ENCODE measurements around the gene NAALADL2.

Gene NAALADL2

DNA sequence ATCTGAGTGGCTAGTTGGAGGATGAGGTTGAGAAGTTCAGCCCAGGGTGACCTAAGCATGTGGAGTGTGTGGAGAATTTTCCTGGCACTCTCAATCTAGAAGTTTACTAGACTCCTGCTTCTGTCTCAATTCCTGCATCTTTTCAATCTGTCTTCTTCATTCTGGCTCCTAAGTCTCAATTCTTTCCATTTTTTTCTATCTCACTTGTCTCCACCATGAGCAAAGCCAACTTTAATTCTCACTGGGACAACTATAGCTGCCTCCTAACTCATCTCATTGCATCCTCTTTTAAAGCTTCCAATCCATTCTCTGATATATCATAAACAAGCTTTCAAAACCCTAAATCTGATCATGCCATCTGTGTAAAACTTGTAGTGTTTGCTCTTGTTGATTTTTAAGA is 569.3 kb downstream of the NAALADL2 start:
- TF ChIP-seq, protein P1, sequence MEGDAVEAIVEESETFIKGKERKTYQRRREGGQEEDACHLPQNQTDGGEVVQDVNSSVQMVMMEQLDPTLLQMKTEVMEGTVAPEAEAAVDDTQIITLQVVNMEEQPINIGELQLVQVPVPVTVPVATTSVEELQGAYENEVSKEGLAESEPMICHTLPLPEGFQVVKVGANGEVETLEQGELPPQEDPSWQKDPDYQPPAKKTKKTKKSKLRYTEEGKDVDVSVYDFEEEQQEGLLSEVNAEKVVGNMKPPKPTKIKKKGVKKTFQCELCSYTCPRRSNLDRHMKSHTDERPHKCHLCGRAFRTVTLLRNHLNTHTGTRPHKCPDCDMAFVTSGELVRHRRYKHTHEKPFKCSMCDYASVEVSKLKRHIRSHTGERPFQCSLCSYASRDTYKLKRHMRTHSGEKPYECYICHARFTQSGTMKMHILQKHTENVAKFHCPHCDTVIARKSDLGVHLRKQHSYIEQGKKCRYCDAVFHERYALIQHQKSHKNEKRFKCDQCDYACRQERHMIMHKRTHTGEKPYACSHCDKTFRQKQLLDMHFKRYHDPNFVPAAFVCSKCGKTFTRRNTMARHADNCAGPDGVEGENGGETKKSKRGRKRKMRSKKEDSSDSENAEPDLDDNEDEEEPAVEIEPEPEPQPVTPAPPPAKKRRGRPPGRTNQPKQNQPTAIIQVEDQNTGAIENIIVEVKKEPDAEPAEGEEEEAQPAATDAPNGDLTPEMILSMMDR (conservative IDR thresholded peaks at IDR 0.05; ENCODE audit: low read depth, low read length): no peak
- H3K36me3 ChIP-seq (ENCODE audit: insufficient read depth): no peaks in the 10 kb centered on the region
- no peaks in the 10 kb centered on the region for H4K20me1 ChIP-seq (ENCODE audit: insufficient read depth)
- H3K27ac ChIP-seq: no peak overlapping the region; the same call in 1 of the 2 replicates
- no peak overlapping the region for H3K9ac ChIP-seq
- no peak overlapping the region for H3K4me3 ChIP-seq (IDR thresholded peaks at IDR 0.05; ENCODE audit: insufficient read depth, low read depth, low read length)
- peak overlapping the region; percentile 18; the same call in 1 of the 2 replicates for H3K4me2 ChIP-seq
- H3K27me3 ChIP-seq (ENCODE audit: insufficient read depth, low read depth): no peaks in the 10 kb centered on the region
- no peaks in the 10 kb centered on the region for H3K79me2 ChIP-seq (ENCODE audit: insufficient read depth, low read depth)
- no peak overlapping the region for H2AFZ ChIP-seq (ENCODE audit: low read depth)
- H3K4me1 ChIP-seq (ENCODE audit: low read depth, poor library complexity, severe bottlenecking): peaks cover 15% of the 10 kb centered on the region

DNA sequence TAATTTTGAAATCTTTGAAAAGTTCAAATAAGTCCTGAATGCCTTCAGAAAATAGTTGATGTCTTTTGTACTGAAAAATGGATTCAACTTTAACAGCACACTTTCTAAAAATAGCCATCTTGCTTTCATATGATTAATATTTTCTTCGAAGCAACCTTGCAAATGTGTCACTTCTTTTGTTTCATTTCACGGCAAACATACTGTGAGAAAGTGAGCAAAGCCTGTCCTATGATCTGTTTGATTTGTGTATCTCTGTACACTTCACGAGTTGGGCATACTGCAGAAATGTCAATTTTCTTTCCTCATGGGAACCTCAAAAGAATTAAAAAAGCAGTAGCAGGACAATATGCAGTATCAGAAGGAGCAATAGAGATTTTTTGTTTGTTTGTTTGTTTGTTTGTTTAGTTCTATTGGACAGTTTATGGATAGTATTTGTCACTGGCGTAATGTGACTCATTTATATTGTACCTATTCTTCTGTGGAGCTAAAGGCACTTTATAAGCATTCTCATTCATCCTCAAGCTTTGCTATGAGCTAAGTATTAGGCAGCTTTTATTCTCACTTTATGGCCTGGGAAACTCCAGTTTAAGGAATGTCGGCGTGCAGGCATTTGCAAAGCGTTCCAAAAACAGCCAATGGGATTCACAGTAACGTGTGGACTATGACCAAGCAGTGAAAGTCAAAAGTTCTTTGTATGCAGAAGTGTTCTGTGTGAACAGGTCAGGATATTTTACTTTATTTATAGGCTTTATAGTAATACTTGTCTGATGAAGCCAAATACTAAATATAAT is 572.0 kb downstream of the NAALADL2 start:
- Histone ChIP-seq H3K4me3 (IDR thresholded peaks at IDR 0.05; ENCODE audit: insufficient read depth, low read depth, low read length) (no peak overlapping the region), H3K79me2 (ENCODE audit: insufficient read depth, low read depth) (no peaks in the 10 kb centered on the region)

DNA sequence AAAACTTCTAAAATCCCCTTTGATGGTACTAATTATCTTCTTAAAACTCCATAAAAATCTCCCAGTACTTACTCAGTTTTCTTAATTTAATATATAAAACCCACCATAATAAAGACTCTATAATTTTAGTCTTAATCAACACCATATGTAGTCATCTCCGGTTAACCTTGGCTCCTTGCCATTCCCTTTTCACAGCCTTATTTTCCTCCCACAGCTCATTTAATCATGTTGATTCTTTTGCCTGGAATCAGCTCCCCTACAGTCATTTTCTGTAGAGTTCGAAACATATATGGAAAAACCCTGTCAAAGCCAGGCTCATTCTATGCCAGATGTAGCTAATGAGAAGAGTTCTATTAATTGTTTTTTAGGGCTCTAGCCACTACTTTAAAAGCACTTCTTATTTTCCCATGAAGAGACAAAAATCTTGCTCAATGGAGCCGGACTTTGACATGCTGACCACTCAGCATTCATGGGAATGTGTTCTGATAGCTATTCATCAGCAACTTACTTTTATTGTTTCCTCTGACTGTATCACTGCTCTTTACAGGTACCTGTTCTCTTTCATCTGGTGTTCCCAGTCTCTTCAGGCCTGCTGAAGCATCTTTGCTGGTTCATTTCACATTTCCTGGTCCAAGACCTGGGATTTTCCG is 573.4 kb downstream of the NAALADL2 start:
- H3K27me3 ChIP-seq (ENCODE audit: insufficient read depth, low read depth): no peaks in the 10 kb centered on the region
- no peaks in the 10 kb centered on the region for H3K79me2 ChIP-seq (ENCODE audit: insufficient read depth, low read depth)
- no peak overlapping the region for H3K4me3 ChIP-seq (IDR thresholded peaks at IDR 0.05; ENCODE audit: insufficient read depth, low read depth, low read length)

More for the DNA sequence above, 572.0 kb downstream of the NAALADL2 start:
- Histone ChIP-seq H3K9ac (no peak overlapping the region), H2AFZ (ENCODE audit: low read depth) (no peak overlapping the region), H3K4me2 (no peak overlapping the region), H3K4me1 (ENCODE audit: low read depth, poor library complexity, severe bottlenecking) (peaks cover 15% of the 10 kb centered on the region), H4K20me1 (ENCODE audit: insufficient read depth) (no peaks in the 10 kb centered on the region), H3K36me3 (ENCODE audit: insufficient read depth) (no peaks in the 10 kb centered on the region), H3K27me3 (ENCODE audit: insufficient read depth, low read depth) (no peaks in the 10 kb centered on the region), H3K27ac (no peak overlapping the region)
- TF ChIP-seq, protein P1 (conservative IDR thresholded peaks at IDR 0.05; ENCODE audit: low read depth, low read length): no peak

DNA sequence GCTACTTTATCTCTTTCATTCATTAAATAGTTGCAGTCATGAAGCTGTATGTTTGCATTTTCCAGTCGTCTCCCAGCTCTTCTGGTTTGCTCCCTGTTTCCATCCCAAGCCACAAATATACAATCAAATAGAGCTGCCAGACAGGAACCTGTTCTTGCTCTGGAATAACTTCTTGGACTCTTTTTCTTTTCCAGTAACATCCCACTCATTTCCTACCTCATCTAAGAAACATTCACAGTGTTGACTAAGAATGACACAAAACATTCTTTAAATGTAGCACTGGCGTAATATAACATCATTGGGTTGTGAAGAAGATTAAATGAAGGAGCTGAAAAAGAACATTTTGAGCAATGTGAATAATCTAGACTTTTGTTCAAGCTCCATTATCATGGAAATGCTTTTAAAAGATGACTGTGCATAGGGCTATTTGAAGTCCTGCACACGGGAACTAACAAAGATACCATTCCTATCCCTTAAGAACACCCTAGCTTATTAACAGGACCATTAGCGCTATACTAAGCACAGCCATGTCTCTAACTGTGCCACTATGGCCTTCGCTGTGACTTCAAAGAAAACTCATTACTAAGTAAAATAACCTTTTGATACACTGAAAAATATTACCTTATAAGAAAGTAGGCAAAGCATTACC is 574.0 kb downstream of the NAALADL2 start:
- Histone ChIP-seq H3K4me3 (IDR thresholded peaks at IDR 0.05; ENCODE audit: insufficient read depth, low read depth, low read length) (no peak overlapping the region), H3K27ac (no peak overlapping the region), H2AFZ (ENCODE audit: low read depth) (no peak overlapping the region), H3K79me2 (ENCODE audit: insufficient read depth, low read depth) (no peaks in the 10 kb centered on the region), H3K9ac (no peak overlapping the region), H4K20me1 (ENCODE audit: insufficient read depth) (no peaks in the 10 kb centered on the region), H3K36me3 (ENCODE audit: insufficient read depth) (no peaks in the 10 kb centered on the region), H3K27me3 (ENCODE audit: insufficient read depth, low read depth) (no peaks in the 10 kb centered on the region), H3K4me2 (no peak overlapping the region), H3K4me1 (ENCODE audit: low read depth, poor library complexity, severe bottlenecking) (peaks cover 15% of the 10 kb centered on the region)
- TF ChIP-seq, protein P1 (conservative IDR thresholded peaks at IDR 0.05; ENCODE audit: low read depth, low read length): no peak

More for the DNA sequence above, 573.4 kb downstream of the NAALADL2 start:
- H3K4me1 ChIP-seq (ENCODE audit: low read depth, poor library complexity, severe bottlenecking): peaks cover 15% of the 10 kb centered on the region
- no peak overlapping the region for H3K27ac ChIP-seq
- TF ChIP-seq, protein P1 (conservative IDR thresholded peaks at IDR 0.05; ENCODE audit: low read depth, low read length): no peak
- H3K4me2 ChIP-seq: no peak overlapping the region
- no peaks in the 10 kb centered on the region for H4K20me1 ChIP-seq (ENCODE audit: insufficient read depth)
- H3K9ac ChIP-seq: no peak overlapping the region
- no peak overlapping the region for H2AFZ ChIP-seq (ENCODE audit: low read depth)
- no peaks in the 10 kb centered on the region for H3K36me3 ChIP-seq (ENCODE audit: insufficient read depth)
